OCI-M1 (cell line): Measurements from ENCODE around the gene PGA3.
A peak's percentile ranks its signal among the peaks of the same experiment; 100 is the strongest.
"Not testable (repeated sequence)": the region's sequence is repeated elsewhere in the genome, so short reads cannot be mapped to it uniquely, and the experiment has no call there.

Source experiments
- DNase-seq: peaks from one replicate; lab custom pipeline; 2025; lab: John Stamatoyannopoulos, UW

Gene PGA3

DNA sequence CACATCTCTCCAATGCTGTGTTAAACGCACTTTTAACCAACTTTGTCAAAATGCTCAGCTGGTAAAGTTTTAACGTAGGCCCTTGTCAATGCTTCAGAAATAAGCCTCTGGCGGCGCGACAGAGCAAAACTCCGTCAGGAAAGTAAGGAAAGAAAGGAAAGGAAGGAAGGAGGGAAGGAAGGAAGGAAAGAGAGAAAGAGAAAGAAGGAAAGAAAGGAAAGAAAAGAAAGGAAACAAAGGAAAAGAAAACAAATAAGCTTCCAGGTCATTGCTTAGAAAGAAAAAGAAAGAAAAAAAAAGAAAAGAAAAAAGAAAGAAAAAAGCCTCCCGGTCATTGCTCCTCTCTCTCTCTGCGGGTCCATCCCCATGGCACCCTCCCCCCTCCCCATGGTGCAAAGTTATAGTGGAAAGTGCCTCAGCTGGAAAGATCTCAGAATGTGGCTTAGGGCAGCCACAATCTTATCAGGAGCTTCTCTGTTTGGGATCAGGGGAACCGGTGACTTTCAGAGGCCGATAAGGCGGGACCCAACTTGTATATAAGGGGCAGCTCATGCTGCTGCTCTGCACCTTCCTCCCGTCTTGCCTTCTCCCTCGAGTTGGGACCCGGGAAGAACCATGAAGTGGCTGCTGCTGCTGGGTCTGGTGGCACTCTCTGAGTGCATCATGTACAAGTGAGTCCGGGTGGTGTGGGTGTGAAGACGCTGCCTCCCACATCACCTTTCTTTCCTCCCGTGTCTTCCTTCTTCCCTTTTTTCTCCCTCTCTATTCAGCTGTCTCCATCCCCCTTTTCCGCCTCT is at the start of gene PGA3:
Gene PGA3 (plus strand): TSS at position 566 of the 797 bp plus-strand sequence. CDS start 50 bp downstream, at position 616.
- DNase-seq: peak; percentile 25

- no peak for DNase-seq
Observed at GRCh38 chr11:61153593-61154095, 49.7 kb upstream of the PGA3 start.

- no peak for DNase-seq
Observed at GRCh38 chr11:61154528-61154927, 48.8 kb upstream of the PGA3 start.

- peak; percentile 15 for DNase-seq
Observed at GRCh38 chr11:61155312-61155711, 48.0 kb upstream of the PGA3 start.

DNA sequence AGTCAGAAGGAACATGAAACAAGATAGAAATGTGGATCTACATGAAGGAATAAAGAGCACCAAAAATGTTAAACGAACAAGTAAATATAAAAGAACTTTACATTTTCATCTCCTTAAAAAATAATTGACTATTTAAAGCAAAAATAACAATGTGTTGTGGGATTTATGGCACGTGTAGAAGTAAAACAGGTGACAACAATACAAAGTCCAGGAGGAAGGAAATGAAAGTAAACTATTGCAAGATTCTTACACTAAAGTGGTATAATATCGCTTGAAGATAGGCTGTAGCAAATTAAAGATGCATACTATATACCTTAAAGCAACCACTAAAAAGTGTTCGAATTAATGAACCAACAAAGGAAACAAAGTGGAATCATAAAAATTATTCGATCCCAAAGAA is 47.6 kb upstream of the PGA3 start:
- no peak for DNase-seq

GRCh38 chr11:61157743-61158142 is 45.6 kb upstream of the PGA3 start:
- DNase-seq: no peak

DNA sequence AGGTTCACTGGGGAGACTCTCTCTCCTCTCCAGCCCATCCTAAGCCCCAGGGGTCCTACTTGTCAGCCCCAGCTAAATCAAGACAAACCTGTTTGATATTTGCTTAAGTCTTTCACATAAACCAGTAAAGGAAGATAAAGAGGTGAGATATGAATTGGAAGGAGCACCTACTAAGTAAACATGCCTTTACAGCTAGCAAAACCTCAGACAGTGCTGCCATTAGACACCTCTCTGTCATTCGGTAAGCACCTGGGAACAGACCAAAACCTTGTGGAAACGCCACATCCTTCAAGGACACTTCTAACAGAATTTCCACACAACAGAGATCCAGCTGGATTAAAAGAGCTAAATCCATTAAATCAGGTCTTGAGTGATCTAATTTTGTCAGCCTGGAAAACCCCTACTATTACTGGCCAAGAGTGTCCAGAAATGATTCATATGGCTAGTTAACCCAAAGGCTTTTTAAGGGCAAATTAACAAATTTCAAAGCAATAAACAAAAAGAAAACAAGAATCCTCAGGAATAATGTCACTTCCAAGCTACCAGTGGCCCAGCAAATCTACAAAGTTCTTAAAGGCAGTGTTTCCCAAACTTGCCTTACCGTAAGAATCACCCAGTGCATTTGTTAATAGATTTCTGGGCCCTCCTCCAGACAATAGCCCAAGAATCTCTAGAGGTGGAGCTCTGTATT is 44.5 kb upstream of the PGA3 start:
- no peak for DNase-seq

GRCh38 chr11:61160487-61161189 is 42.7 kb upstream of the PGA3 start:
- no peak for DNase-seq

DNA sequence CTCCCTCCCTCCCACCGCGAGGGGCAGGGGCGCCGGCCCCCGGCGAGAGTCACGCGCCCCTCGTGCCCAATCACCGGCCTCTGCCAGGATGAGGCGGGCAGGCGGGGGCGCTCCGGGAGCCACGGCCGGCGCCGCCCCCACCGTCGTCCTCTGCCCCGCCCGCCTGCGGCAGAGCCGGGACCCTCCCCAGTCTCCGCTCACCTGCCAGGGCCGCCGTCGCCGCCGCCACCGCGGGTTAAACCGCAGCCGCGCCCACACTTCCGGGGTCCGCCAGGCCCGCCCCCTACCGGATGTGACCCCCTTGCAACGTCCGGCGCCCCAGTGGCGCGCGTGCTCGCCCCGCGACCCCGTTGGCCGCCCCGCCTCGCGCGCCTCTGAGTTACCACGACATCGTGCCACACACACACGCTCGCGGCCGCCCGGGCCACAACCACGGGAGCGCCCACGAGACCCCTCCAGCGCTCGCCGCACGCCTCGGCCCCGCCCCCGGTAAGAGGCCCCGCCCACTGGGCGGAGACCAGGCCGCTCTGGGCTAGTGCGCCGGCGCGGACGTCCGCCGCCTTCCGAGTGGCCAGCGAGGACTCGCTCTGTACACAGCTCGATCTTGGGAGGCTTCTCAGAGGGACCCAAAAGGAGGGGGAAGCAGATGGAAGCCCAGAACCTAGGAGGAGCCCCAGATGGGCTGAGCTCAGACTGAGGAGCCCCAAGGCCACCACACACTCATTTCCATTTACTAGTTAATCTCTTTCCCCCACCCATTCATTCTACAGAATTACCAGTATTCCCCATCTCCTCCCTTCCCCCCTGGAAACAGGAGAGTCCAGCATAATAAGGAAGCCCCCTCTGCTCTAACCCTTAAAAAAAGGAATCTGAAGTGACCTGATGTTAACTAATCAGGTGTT is 41.9 kb upstream of the PGA3 start, which contains the start of gene VPS37C:
Gene VPS37C (minus strand): TSS at position 237 of the 902 bp plus-strand sequence. CDS start 22,597 bp downstream, outside the sequence.
- DNase-seq: peak; percentile 92

GRCh38 chr11:61162092-61162941 is 41.0 kb upstream of the PGA3 start:
- peak; percentile 59 for DNase-seq

- no peak for DNase-seq
Observed at GRCh38 chr11:61163021-61163420, 40.3 kb upstream of the PGA3 start.

- peak; percentile 31 for DNase-seq
Observed at GRCh38 chr11:61163714-61164605, 39.4 kb upstream of the PGA3 start.

- DNase-seq: no peak
Observed at GRCh38 chr11:61164606-61165424, 38.5 kb upstream of the PGA3 start.

- not testable (repeated sequence) for DNase-seq
Observed at GRCh38 chr11:61165785-61166184, 37.5 kb upstream of the PGA3 start.

- not testable (repeated sequence) for DNase-seq
Observed at GRCh38 chr11:61166331-61166730, 37.0 kb upstream of the PGA3 start.

- no peak for DNase-seq
Observed at GRCh38 chr11:61168042-61168688, 35.1 kb upstream of the PGA3 start.

DNA sequence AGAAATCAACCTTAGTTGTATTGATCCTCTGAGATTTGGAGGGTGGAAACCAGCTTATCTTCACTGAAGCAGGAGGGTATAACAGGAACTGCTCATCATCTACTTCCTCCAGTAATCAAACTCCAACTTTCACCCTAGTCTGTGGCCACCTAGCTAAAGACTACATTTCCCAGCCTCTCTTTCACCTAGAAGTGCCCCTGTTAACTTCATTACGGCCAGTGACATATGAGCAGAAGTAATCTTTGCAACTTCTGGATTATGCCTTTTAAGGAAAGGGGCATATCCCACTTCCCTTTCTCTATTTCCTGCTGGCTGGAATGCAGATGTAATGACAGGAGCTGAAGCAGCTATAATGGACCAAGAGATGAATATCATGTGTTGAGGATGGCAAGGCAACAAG is 34.5 kb upstream of the PGA3 start:
- DNase-seq: peak; percentile 36

GRCh38 chr11:61170566-61170965 is 32.7 kb upstream of the PGA3 start:
- no peak for DNase-seq
